VCaP (cell line): ENCODE data around the gene ZNF880.

Source experiments
- H3K27ac ChIP-seq: fragments of 450-650 bp; 2 replicates; pipeline ENCODE4 v1.5.1; 2017
- TF ChIP-seq, protein P1 (sequence below): fragments of 450-650 bp; conservative IDR thresholded peaks from 2 replicates; pipeline ENCODE4 v1.5.1; 2017; ENCODE audit warnings: mild to moderate bottlenecking, moderate library complexity

The ZNF880 gene

GRCh38 chr19:52343548-52343947, 26.2 kb upstream of the ZNF880 start:
- H3K27ac ChIP-seq: peak overlapping the region; percentile 18; the same call in 1 of the 2 replicates
- TF ChIP-seq, protein P1, sequence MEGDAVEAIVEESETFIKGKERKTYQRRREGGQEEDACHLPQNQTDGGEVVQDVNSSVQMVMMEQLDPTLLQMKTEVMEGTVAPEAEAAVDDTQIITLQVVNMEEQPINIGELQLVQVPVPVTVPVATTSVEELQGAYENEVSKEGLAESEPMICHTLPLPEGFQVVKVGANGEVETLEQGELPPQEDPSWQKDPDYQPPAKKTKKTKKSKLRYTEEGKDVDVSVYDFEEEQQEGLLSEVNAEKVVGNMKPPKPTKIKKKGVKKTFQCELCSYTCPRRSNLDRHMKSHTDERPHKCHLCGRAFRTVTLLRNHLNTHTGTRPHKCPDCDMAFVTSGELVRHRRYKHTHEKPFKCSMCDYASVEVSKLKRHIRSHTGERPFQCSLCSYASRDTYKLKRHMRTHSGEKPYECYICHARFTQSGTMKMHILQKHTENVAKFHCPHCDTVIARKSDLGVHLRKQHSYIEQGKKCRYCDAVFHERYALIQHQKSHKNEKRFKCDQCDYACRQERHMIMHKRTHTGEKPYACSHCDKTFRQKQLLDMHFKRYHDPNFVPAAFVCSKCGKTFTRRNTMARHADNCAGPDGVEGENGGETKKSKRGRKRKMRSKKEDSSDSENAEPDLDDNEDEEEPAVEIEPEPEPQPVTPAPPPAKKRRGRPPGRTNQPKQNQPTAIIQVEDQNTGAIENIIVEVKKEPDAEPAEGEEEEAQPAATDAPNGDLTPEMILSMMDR: peak; percentile 86

DNA sequence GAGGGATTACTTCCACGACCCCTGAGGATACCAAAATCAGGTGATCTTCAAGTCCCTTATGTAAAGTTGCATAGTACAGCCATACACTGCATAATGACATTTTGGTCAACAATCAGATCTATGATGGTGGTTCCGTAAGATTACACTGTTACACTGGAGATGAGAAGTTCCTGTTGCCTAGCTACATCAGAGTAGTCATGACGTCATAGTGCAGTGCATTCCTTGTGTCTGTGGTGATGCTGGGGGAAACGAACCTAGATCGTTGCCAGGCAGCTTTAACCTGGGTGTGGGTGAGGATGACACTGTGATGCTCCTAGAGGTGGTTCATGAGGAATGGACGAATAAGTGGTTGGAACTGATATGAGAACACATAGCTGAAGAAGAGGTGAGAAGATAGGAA, 24.6 kb upstream of the ZNF880 start:
- TF ChIP-seq, protein P1: no peak
- no peak overlapping the region for H3K27ac ChIP-seq

DNA sequence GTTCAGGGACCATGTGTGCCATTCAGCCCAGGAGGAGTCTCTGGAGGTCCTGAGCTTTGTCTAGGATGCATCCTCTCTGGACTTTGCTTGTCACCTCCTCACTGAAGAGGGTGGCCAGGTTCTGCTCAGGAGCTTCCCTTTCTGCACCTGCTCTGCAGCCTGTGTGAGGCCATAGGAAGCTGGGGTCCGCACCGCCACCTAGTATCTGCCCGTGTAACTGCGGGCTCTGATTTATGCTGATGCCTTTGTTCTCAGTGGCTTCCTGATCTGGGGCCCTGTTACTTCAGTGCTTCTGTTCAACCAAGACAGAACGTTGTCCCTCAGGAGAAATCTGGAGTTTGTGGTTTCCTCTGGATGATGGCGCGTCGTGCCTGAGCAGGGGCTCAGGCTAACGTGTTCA, 18.2 kb upstream of the ZNF880 start:
- TF ChIP-seq, protein P1: peak; percentile 72
- no peak overlapping the region for H3K27ac ChIP-seq

- no peak overlapping the region for H3K27ac ChIP-seq
- TF ChIP-seq, protein P1: no peak
Observed at GRCh38 chr19:52366414-52366824, 3.3 kb upstream of the ZNF880 start.

GRCh38 chr19:52370341-52370710, 603 bp downstream of the ZNF880 start:
- TF ChIP-seq, protein P1: no peak
- peak overlapping the region; percentile 98 for H3K27ac ChIP-seq

GRCh38 chr19:52391135-52391534, 21.4 kb downstream of the ZNF880 start:
- TF ChIP-seq, protein P1: peak; percentile 51
- H3K27ac ChIP-seq: no peak overlapping the region

GRCh38 chr19:52397310-52398080, 27.8 kb downstream of the ZNF880 start, which contains the start of gene ZNF528:
Gene ZNF528 (plus strand): TSS chr19:52397849. CDS start chr19:52402014, 4,165 bp downstream.
- TF ChIP-seq, protein P1: no peak
- H3K27ac ChIP-seq: peak within 1 kb of the TSS; percentile 92
